ENCODE measurements around the gene HYAL2. TPM values are rescaled to one million over a fixed set of nuclear protein-coding genes. Genes with fewer than 3 reads are reported as not detected.
A peak's percentile ranks its signal among the peaks of the same experiment; 100 is the strongest.

The HYAL2 gene
- polyA plus RNA-seq, 3 donors, result 18.3 to 25.8 (median 18.9) TPM

DNA sequence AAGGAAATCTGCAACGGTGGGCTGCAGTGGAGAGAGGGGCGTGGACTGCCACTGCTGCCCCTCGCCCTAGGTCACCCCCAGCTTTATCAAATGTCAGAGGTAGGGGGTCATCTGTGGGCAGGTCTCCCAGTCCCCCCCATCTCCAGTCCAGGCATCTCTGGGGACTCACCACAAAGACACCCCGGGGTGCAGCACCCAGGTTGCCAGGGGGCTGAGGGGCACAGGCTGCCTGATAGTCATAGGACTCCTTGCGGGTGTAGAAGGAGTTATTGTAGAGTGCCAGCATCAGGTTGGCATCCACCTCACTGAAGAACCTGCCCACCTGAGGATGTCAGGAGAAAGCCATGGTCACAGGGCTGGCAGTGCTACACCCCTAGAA lies 43.3 kb upstream of the HYAL2 start:
- Histone ChIP-seq H3K79me2 (ENCODE audit: insufficient read depth, low read length) (no peaks in the 10 kb centered on the region), H3K9me3 (replicated peaks in 1 of 2; ENCODE audit: control insufficient read depth in 1 of 2, insufficient read depth in 1 of 2, low read length in 2 of 2) (no peaks in the 10 kb centered on the region), H3K9ac (ENCODE audit: insufficient read depth, low read length, poor library complexity, severe bottlenecking) (no peak overlapping the region), H3K27me3 (ENCODE audit: control insufficient read depth in 2 of 2, insufficient read depth in 2 of 2, low read length in 2 of 2) (peaks cover 0 to 12% of the 10 kb centered on the region in 2 donors), H3K4me2 (replicated peaks; ENCODE audit: extremely low read depth, low read length, poor library complexity, severe bottlenecking) (peak overlapping the region; percentile 91), H3K27ac (ENCODE audit: low read depth in 1 of 2, low read length in 2 of 2) (no peak overlapping the region), H4K20me1 (ENCODE audit: insufficient read depth, low read length) (no peaks in the 10 kb centered on the region), H3K4me3 (replicated peaks in 1 of 3; ENCODE audit: low read depth in 2 of 3, low read length in 3 of 3) (peak overlapping the region in 1 of 3 experiments; percentile 77), H2AFZ (ENCODE audit: insufficient read depth, low read depth, low read length, poor library complexity, severe bottlenecking) (peak overlapping the region; percentile 94), H3K36me3 (replicated peaks in 1 of 2; ENCODE audit: control insufficient read depth in 1 of 2, insufficient read depth in 2 of 2, low read length in 2 of 2) (no peaks in the 10 kb centered on the region), H3K4me1 (ENCODE audit: control insufficient read depth in 1 of 2, insufficient read depth in 2 of 2, low read length in 2 of 2) (peaks cover 13 to 15% of the 10 kb centered on the region in 2 donors)
- TF ChIP-seq, protein P1, sequence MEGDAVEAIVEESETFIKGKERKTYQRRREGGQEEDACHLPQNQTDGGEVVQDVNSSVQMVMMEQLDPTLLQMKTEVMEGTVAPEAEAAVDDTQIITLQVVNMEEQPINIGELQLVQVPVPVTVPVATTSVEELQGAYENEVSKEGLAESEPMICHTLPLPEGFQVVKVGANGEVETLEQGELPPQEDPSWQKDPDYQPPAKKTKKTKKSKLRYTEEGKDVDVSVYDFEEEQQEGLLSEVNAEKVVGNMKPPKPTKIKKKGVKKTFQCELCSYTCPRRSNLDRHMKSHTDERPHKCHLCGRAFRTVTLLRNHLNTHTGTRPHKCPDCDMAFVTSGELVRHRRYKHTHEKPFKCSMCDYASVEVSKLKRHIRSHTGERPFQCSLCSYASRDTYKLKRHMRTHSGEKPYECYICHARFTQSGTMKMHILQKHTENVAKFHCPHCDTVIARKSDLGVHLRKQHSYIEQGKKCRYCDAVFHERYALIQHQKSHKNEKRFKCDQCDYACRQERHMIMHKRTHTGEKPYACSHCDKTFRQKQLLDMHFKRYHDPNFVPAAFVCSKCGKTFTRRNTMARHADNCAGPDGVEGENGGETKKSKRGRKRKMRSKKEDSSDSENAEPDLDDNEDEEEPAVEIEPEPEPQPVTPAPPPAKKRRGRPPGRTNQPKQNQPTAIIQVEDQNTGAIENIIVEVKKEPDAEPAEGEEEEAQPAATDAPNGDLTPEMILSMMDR (IDR thresholded peaks at IDR 0.05), result no peak
- Mint-ChIP-seq H3K4me1 (peaks cover 13% of the 10 kb centered on the region), H3K9me3 (peaks cover 0 to 3% (median 0%) of the 10 kb centered on the region in 7 donors), H3K36me3 (no peaks in the 10 kb centered on the region), H3K27me3 (ENCODE audit: low read depth in 3 of 3) (peaks cover 11 to 30% (median 14%) of the 10 kb centered on the region in 3 donors), H3K4me3 (peak overlapping the region; percentile 77 to 87), H3K27ac (peak overlapping the region in 3 of 7 donors; percentile 11 to 72 (median 66))
- intact Hi-C loops (cut with micrococcal nuclease), result no loop called here
- no peak for DNase-seq
- WGBS (ENCODE audit: insufficient coverage), result 100% methylated on average over 1 of the region's 5 CpGs

DNA sequence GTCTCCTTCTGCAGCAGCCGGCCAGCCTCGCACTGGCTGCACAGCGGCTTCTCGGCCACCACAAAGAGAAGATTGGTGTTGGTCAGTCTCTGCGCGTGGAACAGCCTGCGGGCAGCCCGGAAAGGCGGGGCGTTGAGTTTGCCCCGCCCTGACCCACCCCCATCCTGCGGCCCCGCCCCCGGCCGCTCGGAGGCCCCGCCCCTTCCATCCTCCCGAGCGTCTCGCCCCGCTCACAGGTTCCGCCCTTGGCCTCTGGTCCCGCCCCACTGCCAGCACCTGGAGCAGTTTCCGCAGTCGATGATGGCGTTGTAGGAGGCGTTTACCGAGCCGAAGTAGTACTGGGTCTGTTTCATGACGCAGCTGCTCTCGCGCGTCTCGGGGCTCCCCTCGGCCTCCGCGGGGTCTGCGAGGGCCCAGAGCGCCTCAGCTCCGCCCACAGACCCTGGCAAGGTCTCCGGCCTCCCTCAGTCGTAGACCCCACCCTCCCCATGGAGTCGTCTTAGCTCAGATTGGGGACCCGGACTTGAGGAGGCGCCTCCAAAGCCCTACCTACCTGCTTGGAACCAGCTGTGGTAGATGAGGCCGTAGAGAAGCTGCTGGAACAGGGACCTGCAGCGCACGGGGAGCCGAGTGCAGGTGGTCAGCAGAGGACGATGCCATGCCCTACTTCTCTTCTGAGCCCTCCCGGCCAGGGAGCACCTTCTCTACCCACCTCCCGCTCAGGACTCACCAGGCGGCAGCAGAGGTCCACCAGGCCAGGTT lies 42.7 kb upstream of the HYAL2 start:
- H2AFZ ChIP-seq (ENCODE audit: insufficient read depth, low read depth, low read length, poor library complexity, severe bottlenecking), result peak overlapping the region; percentile 94
- peak overlapping the region in 3 of 7 donors; percentile 11 to 72 (median 66) for H3K27ac Mint-ChIP-seq
- TF ChIP-seq, protein P1 (IDR thresholded peaks at IDR 0.05), result no peak

More for the DNA sequence above, 42.7 kb upstream of the HYAL2 start:
- peak overlapping the region; percentile 41 to 77 (median 45) for H3K4me3 ChIP-seq (replicated peaks in 1 of 3; ENCODE audit: low read depth in 2 of 3, low read length in 3 of 3)
- WGBS (ENCODE audit: insufficient coverage), result under 1% methylated on average over 30 of the region's 53 CpGs
- peak overlapping the region; percentile 77 to 87 for H3K4me3 Mint-ChIP-seq
- H3K27me3 Mint-ChIP-seq (ENCODE audit: low read depth in 3 of 3), result peaks cover 11 to 30% (median 14%) of the 10 kb centered on the region in 3 donors
- intact Hi-C loops (cut with micrococcal nuclease), result no loop called here
- peak overlapping the region; percentile 15 for H3K9ac ChIP-seq (ENCODE audit: insufficient read depth, low read length, poor library complexity, severe bottlenecking)
- H3K36me3 Mint-ChIP-seq, result no peaks in the 10 kb centered on the region
- H3K9me3 Mint-ChIP-seq, result peaks cover 0 to 3% (median 0%) of the 10 kb centered on the region in 7 donors
- H3K4me1 Mint-ChIP-seq, result peaks cover 13% of the 10 kb centered on the region
- peak; percentile 71 to 77 (median 72) for DNase-seq
- no peaks in the 10 kb centered on the region for H3K9me3 ChIP-seq (replicated peaks in 1 of 2; ENCODE audit: control insufficient read depth in 1 of 2, insufficient read depth in 1 of 2, low read length in 2 of 2)
- peaks cover 13 to 15% of the 10 kb centered on the region in 2 donors for H3K4me1 ChIP-seq (ENCODE audit: control insufficient read depth in 1 of 2, insufficient read depth in 2 of 2, low read length in 2 of 2)
- no peak overlapping the region for H3K27ac ChIP-seq (ENCODE audit: low read depth in 1 of 2, low read length in 2 of 2)
- H3K79me2 ChIP-seq (ENCODE audit: insufficient read depth, low read length), result no peaks in the 10 kb centered on the region
- peaks cover 0 to 12% of the 10 kb centered on the region in 2 donors for H3K27me3 ChIP-seq (ENCODE audit: control insufficient read depth in 2 of 2, insufficient read depth in 2 of 2, low read length in 2 of 2)
- peak overlapping the region; percentile 91 for H3K4me2 ChIP-seq (replicated peaks; ENCODE audit: extremely low read depth, low read length, poor library complexity, severe bottlenecking)
- no peaks in the 10 kb centered on the region for H3K36me3 ChIP-seq (replicated peaks in 1 of 2; ENCODE audit: control insufficient read depth in 1 of 2, insufficient read depth in 2 of 2, low read length in 2 of 2)
- no peaks in the 10 kb centered on the region for H4K20me1 ChIP-seq (ENCODE audit: insufficient read depth, low read length)

All from CD14-positive monocyte (primary cell).